GOT3 (cell line): Measurements from ENCODE around the gene DIP2B.

Source experiments
- DNase-seq: peaks from one replicate; lab custom pipeline; 2025; ENCODE audit warnings: mixed read lengths; lab: John Stamatoyannopoulos, UW

DIP2B gene

GRCh38 chr12:50772470-50772869 is 267.7 kb downstream of the DIP2B start:
- no peak for DNase-seq

DNA sequence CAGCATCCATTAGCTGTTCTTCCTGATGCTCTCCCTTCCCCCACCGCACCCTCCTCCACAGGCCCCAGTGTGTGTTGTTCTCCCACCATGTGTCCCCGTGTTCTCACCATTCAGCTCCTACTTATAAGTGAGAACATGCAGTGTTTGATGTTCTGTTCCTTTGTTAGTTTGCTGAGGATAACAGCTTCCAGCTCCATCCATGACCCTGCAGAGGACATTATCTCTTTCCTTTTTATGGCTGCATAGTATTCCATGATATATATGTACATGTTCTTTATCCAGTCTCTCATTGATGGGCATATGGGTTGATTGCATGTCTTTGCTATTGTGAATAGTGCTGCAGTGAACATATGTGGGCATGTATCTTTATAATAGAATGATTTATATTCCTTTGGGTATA is 268.1 kb downstream of the DIP2B start:
- DNase-seq: no peak

- no peak for DNase-seq
Observed at GRCh38 chr12:50775251-50775650, 270.5 kb downstream of the DIP2B start.

DNA sequence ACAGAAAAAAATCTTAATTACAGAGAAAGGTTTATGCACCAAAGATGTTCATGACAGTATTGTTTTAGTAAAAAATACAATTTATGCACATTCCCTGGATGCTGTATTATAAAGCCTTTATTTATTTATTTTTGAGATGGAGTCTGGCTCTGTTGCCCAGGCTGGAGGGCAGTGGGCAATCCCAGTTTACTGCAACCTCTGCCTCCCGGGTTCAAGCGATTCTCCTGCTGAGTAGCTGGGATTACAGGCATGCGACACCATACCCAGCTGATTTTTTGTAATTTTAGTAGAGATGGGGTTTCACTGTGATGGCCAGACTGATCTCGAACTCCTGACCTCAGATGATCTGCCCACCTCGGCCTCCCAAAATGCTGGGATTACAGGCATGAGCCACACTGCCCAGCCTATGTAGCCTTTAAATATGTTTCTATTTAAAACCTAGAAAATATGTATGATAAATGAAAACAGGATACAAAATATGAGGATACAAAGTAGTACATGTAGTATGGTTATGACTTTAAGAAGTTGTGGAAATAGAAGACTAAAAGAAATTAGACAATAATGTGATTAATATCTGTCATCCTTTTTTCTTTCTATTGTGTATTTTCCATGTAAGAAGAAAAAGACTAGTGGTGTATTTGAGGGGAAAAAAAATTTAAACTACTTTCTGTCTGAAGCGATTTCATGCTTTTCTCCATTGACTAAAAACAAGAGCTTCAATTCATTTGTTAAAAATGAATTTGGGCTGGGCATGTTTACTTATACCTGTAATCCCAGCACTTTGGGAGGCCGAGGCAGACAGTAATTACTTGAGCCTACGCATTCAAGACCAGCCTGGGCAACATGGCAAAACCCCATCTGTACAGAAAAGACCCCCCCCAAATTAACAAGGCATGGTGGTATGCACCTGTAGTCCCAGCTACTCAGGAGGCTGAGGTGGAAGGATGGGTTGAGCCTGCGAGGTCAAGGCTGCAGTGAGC is 272.3 kb downstream of the DIP2B start:
- DNase-seq: no peak

DNA sequence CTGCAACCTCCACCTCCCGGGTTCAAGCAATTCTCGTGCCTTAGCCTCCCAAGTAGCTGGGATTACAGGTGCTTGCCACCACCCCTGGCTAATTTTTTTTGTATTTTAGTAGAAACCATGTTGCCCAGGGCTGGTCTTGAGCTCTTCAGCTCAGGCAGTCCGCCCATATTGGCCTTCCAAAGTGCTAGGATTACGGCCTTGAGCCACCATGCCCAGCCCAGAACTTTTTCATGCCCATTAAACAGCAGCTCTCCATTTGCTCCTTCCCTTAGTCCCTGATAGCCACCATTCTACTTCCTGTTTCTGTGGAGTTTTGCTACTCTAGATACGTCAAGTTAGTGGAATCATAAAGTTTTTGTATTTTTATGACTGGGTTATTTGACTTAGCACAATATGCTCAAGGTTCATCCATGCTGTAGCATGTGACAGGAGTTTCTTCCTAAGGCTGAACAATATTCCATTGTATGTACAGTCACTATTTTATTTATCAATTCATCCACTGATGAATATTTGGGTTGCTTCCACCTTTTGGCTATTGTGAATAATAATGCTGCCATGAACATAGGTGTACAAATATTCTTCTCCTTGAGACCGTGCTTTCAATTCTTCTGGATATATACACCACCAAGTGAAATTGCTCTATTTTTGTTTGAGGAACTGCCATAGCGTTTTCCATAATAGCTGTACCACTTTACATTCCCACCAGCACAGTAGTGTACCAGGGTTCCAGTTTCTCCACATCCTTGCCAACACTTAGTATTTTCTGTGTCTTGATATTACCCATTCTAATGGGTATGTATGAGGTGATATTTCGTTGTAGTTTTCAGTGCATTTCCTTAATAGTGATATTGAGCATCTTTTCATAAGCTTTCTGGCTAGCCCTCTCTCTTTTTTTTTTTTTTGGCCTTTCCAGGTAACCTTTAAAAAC is 274.1 kb downstream of the DIP2B start:
- DNase-seq: no peak

GRCh38 chr12:50780013-50780412 is 275.2 kb downstream of the DIP2B start:
- no peak for DNase-seq

DNA sequence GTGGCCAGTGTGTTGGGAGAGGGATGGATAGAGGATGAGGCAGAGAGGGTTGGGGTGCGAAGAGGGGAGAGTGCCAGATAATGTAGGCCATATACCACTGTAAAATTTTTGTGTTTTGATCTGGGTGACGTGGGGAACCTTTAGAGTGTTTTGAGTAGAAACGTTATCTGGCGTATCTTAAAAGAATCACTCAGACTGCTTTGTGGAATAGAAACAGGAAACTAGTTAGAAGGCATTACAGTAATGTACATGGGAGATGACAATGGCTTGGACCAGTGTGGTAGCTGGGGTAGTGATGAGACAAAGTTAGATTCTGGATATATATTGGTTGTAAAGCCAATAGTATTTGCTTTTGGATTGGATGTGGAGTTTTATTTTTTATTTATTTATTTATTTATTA is 279.7 kb downstream of the DIP2B start:
- no peak for DNase-seq

- DNase-seq: no peak
Observed at GRCh38 chr12:50785406-50786001, 280.7 kb downstream of the DIP2B start.

GRCh38 chr12:50786498-50787231 is 281.9 kb downstream of the DIP2B start:
- DNase-seq: no peak

GRCh38 chr12:50787618-50788017 is 282.8 kb downstream of the DIP2B start:
- no peak for DNase-seq

DNA sequence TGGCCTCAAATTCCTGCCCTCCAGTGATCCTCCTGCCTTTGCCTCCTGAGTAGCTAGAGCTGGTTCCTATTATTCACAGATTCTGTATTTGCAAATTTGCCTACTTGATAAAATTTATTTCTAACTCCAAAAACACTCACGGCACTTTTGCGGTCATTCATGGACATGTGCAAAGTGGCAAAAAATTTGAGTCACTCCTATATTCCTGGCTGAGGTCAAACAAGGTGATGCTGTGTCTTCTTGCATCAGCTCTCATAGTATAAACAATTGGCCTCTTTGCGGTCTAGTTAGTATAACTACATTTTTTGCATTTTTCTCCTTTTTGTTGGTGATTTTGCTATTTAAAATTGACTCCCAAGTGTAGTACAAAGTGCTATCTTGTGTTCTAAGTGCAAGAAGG is 283.8 kb downstream of the DIP2B start:
- no peak for DNase-seq

DNA sequence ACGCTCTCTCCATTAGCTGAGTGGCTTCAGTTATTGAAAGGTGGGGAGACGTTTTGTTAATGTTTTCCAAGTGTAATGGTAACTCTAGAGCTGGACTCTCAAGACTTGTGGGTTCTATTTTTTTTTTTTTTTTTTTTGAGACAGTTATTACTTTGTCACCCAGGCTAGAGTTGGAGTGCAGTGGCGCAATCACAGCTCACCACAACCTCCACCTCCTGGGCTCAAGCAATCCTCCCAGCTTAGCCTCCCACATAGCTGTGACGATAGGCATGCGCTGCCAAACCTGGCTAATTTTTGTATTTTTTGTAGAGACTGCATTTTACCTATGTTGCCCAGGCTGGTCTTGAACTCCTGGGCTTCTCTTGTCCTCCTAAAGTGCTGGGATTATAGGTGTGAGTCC is 285.3 kb downstream of the DIP2B start:
- no peak for DNase-seq
